Mammary epithelial cell (primary cell): Measurements from ENCODE around the gene ADAMTS9.

Experiments
- EZH2 ChIP-seq: IDR thresholded peaks from 2 replicates; pipeline ENCODE4 v1.6.1; 2012; ENCODE audit warnings: low read length, inconsistent platforms, borderline replicate concordance
- TF ChIP-seq, protein P1 (sequence below), 2 donors: IDR thresholded peaks in 1 of 2; conservative IDR thresholded peaks in 1 of 2; 2 replicates each; pipeline ENCODE4 v1.5.1; 2011 to 2012; ENCODE audit warnings: inconsistent platforms in 2 of 2, low read length in 2 of 2, mild to moderate bottlenecking in 2 of 2, control low read depth in 1 of 2, low read depth in 1 of 2; ENCODE audit not compliant: insufficient read depth in 1 of 2; ENCODE audit errors: extremely low read depth in 1 of 2

GRCh38 chr3:64718976-64719375 lies 31.2 kb upstream of the ADAMTS9 start:
- TF ChIP-seq, protein P1, sequence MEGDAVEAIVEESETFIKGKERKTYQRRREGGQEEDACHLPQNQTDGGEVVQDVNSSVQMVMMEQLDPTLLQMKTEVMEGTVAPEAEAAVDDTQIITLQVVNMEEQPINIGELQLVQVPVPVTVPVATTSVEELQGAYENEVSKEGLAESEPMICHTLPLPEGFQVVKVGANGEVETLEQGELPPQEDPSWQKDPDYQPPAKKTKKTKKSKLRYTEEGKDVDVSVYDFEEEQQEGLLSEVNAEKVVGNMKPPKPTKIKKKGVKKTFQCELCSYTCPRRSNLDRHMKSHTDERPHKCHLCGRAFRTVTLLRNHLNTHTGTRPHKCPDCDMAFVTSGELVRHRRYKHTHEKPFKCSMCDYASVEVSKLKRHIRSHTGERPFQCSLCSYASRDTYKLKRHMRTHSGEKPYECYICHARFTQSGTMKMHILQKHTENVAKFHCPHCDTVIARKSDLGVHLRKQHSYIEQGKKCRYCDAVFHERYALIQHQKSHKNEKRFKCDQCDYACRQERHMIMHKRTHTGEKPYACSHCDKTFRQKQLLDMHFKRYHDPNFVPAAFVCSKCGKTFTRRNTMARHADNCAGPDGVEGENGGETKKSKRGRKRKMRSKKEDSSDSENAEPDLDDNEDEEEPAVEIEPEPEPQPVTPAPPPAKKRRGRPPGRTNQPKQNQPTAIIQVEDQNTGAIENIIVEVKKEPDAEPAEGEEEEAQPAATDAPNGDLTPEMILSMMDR (conservative IDR thresholded peaks at IDR 0.05 in 1 of 2, IDR thresholded peaks at IDR 0.05 in 1 of 2; ENCODE audit: extremely low read depth in 1 of 2, insufficient read depth in 1 of 2, low read depth in 1 of 2, low read length in 2 of 2), result no peak
- no peak for TF ChIP-seq EZH2
